H9 (cell line): ENCODE data around the gene PSMA6. TPM values are rescaled to one million over a fixed set of nuclear protein-coding genes. Genes with fewer than 3 reads are reported as not detected.

ENCODE experiments used
- DNase-seq: peaks from one replicate; pipeline ENCODE4 v3.0.0-alpha.2; 2017
- H2AFZ ChIP-seq: one replicate; pipeline ENCODE4 v1.6.1; 2013; ENCODE audit warnings: mild to moderate bottlenecking, low read length, control low read depth, moderate library complexity
- H2AK5ac ChIP-seq: 2 replicates; pipeline ENCODE4 v1.6.1; 2013; ENCODE audit warnings: low read length, control low read depth, mixed read lengths; ENCODE audit not compliant: insufficient read length
- H2BK120ac ChIP-seq: one replicate; pipeline ENCODE4 v1.6.1; 2013; ENCODE audit warnings: low read depth, mild to moderate bottlenecking, low read length, control low read depth, inconsistent platforms; ENCODE audit not compliant: poor library complexity, severe bottlenecking
- H2BK12ac ChIP-seq: 2 replicates; pipeline ENCODE4 v1.6.1; 2013; ENCODE audit warnings: low read length, control low read depth, mixed read lengths, low read depth; ENCODE audit not compliant: insufficient read length
- H2BK15ac ChIP-seq: 2 replicates; pipeline ENCODE4 v1.6.1; 2013; ENCODE audit warnings: low read depth, low read length, control low read depth
- H2BK20ac ChIP-seq: one replicate; pipeline ENCODE4 v1.6.1; 2013; ENCODE audit warnings: low read depth, mild to moderate bottlenecking, low read length, control low read depth, inconsistent platforms; ENCODE audit not compliant: poor library complexity, severe bottlenecking
- H2BK5ac ChIP-seq: 2 replicates; pipeline ENCODE4 v1.6.1; 2013; ENCODE audit warnings: low read length, control low read depth, mixed read lengths; ENCODE audit not compliant: insufficient read length
- H3K14ac ChIP-seq: 2 replicates; pipeline ENCODE4 v1.6.1; 2013; ENCODE audit warnings: low read length, control low read depth; ENCODE audit not compliant: insufficient read depth
- H3K18ac ChIP-seq: 2 replicates; pipeline ENCODE4 v1.6.1; 2013; ENCODE audit warnings: low read depth, mild to moderate bottlenecking, mixed read lengths, low read length, control low read depth; ENCODE audit not compliant: insufficient read length
- H3K23ac ChIP-seq: 2 replicates; pipeline ENCODE4 v1.6.1; 2013; ENCODE audit warnings: low read length, control low read depth, mixed read lengths, low read depth; ENCODE audit not compliant: insufficient read length
- H3K23me2 ChIP-seq: 2 replicates; pipeline ENCODE4 v1.6.1; 2013; ENCODE audit warnings: low read depth, mild to moderate bottlenecking, mixed read lengths, low read length, control low read depth; ENCODE audit not compliant: insufficient read length, poor library complexity, severe bottlenecking
- H3K27ac ChIP-seq: 2 replicates; pipeline ENCODE4 v1.5.1; 2013; ENCODE audit warnings: low read length, control low read depth, mixed read lengths, low read depth; ENCODE audit not compliant: insufficient read length
- H3K27me3 ChIP-seq: 2 replicates; pipeline ENCODE4 v1.6.1; 2013; ENCODE audit warnings: low read length, control low read depth, inconsistent platforms; ENCODE audit not compliant: insufficient read depth
- H3K4ac ChIP-seq: 2 replicates; pipeline ENCODE4 v1.6.1; 2013; ENCODE audit warnings: low read depth, mild to moderate bottlenecking, control low read depth, inconsistent platforms, low read length, moderate library complexity
- H3K4me1 ChIP-seq: 2 replicates; pipeline ENCODE4 v1.6.1; 2013; ENCODE audit warnings: low read length, control low read depth, inconsistent platforms; ENCODE audit not compliant: insufficient read depth
- H3K4me2 ChIP-seq: 2 replicates; pipeline ENCODE4 v1.6.1; 2013; ENCODE audit warnings: low read length, control low read depth, mixed read lengths; ENCODE audit not compliant: insufficient read length, insufficient read depth
- H3K56ac ChIP-seq: 2 replicates; pipeline ENCODE4 v1.6.1; 2013; ENCODE audit warnings: low read depth, mild to moderate bottlenecking, mixed read lengths, low read length, control low read depth; ENCODE audit not compliant: insufficient read length
- H3K79me1 ChIP-seq: 2 replicates; pipeline ENCODE4 v1.6.1; 2013; ENCODE audit warnings: low read depth, mild to moderate bottlenecking, moderate library complexity, low read length, control low read depth, inconsistent platforms; ENCODE audit not compliant: insufficient read depth, poor library complexity, severe bottlenecking
- H3K79me2 ChIP-seq: 2 replicates; pipeline ENCODE4 v1.6.1; 2013; ENCODE audit warnings: low read length, control low read depth, inconsistent platforms; ENCODE audit not compliant: insufficient read depth
- H3K9ac ChIP-seq: 2 replicates; pipeline ENCODE4 v1.6.1; 2013; ENCODE audit warnings: low read length, control low read depth, mixed read lengths; ENCODE audit not compliant: insufficient read length; ENCODE audit errors: extremely low read depth
- H3K9me3 ChIP-seq: one replicate; pipeline ENCODE4 v1.6.1; 2013; ENCODE audit warnings: low read depth, low read length, inconsistent platforms; ENCODE audit not compliant: control insufficient read depth
- H3T11ph ChIP-seq: one replicate; pipeline ENCODE4 v1.6.1; 2013; ENCODE audit warnings: mild to moderate bottlenecking, low read length, control low read depth, inconsistent platforms
- H4K20me1 ChIP-seq: one replicate; pipeline ENCODE4 v1.6.1; 2013; ENCODE audit not compliant: control insufficient read depth, insufficient read length, insufficient read depth
- H4K5ac ChIP-seq: 2 replicates; pipeline ENCODE4 v1.6.1; 2013; ENCODE audit warnings: low read depth, mild to moderate bottlenecking, mixed read lengths, low read length, control low read depth; ENCODE audit not compliant: insufficient read length
- H4K8ac ChIP-seq: replicated peaks from 2 replicates; pipeline ENCODE4 v1.6.1; 2013; ENCODE audit warnings: low read length, control low read depth, mixed read lengths, low read depth; ENCODE audit not compliant: insufficient read length
- H4K91ac ChIP-seq: 2 replicates; pipeline ENCODE4 v1.6.1; 2013; ENCODE audit warnings: low read depth, mild to moderate bottlenecking, moderate library complexity, mixed read lengths, low read length, control low read depth; ENCODE audit not compliant: insufficient read length
- H3K27ac Mint-ChIP-seq, 3 experiments: 2 replicates in 2 of 3; 3 replicates in 1 of 3; pipeline ENCODE4 v1.8.0; 2020 to 2021; ENCODE audit warnings: mixed read lengths in 3 of 3, mild to moderate bottlenecking in 1 of 3, moderate library complexity in 1 of 3
- H3K27me3 Mint-ChIP-seq: 2 replicates; pipeline ENCODE4 v1.8.0; 2021; ENCODE audit warnings: low read depth, mild to moderate bottlenecking, moderate library complexity, mixed read lengths
- H3K36me3 Mint-ChIP-seq, 3 experiments: 2 replicates in 2 of 3; 3 replicates in 1 of 3; pipeline ENCODE4 v1.8.0; 2020 to 2021; ENCODE audit warnings: low read depth in 3 of 3, mixed read lengths in 3 of 3; ENCODE audit not compliant: insufficient read depth in 1 of 3
- H3K4me1 Mint-ChIP-seq, 2 experiments: 2 replicates each; pipeline ENCODE4 v1.8.0; 2020; ENCODE audit warnings: mixed read lengths in 2 of 2
- H3K4me3 Mint-ChIP-seq, 2 experiments: 2 replicates in 1 of 2; 3 replicates in 1 of 2; pipeline ENCODE4 v1.8.0; 2020 to 2021; ENCODE audit warnings: mild to moderate bottlenecking in 2 of 2, mixed read lengths in 2 of 2, moderate library complexity in 1 of 2
- H3K9me3 Mint-ChIP-seq, 2 experiments: 2 replicates in 1 of 2; 3 replicates in 1 of 2; pipeline ENCODE4 v1.8.0; 2020; ENCODE audit warnings: mild to moderate bottlenecking in 2 of 2, mixed read lengths in 2 of 2, moderate library complexity in 1 of 2
- CTCF ChIP-seq: fragments of 200-600 bp; sonication (generic); conservative IDR thresholded peaks from 3 replicates; pipeline ENCODE4 v1.8.0; 2021; ENCODE audit warnings: antibody characterized with exemption, mild to moderate bottlenecking
- WGBS: extraction: QIAGEN DNeasy Blood & Tissue Kit; methylation state at CpG from one replicate; pipeline ENCODE4 v1.1.7; 2013; ENCODE audit warnings: missing lambda C conversion rate, low lambda C conversion rate, mixed read lengths; ENCODE audit not compliant: insufficient read length; ENCODE audit errors: extremely low coverage; 5-methylcytosine and 5-hydroxymethylcytosine counted together
- total RNA-seq: library from RNA; stranded (reverse); gene quantifications from 2 replicates; pipeline ENCODE4 v1.2.1, GENCODE V29; 2021

The PSMA6 gene
- total RNA-seq, 1 experiment from 2014 or later = 255 TPM

- Histone ChIP-seq H3K4me2 (no peak overlapping the region), H3K56ac (no peak overlapping the region), H4K8ac (no peak overlapping the region), H2AK5ac (no peak overlapping the region), H2BK12ac (no peak overlapping the region), H3T11ph (no peak overlapping the region), H3K27ac (no peak overlapping the region), H3K9me3 (no peaks in the 10 kb centered on the region), H2BK5ac (no peak overlapping the region), H3K23me2 (no peaks in the 10 kb centered on the region), H3K23ac (no peak overlapping the region), H4K5ac (no peak overlapping the region), H3K14ac (0 out of 2 replicates have a peak overlapping the region, but pooled peaks have one; percentile 31), H3K4me1 (peaks cover 4% of the 10 kb centered on the region; the same call in 1 of the 2 replicates), H3K18ac (no peak overlapping the region), H2BK15ac (no peak overlapping the region), H2BK20ac (no peak overlapping the region), H3K4ac (no peak overlapping the region), H2AFZ (no peak overlapping the region), H3K79me2 (no peaks in the 10 kb centered on the region), H4K91ac (no peak overlapping the region), H3K27me3 (no peaks in the 10 kb centered on the region), H2BK120ac (no peak overlapping the region), H3K9ac (no peak overlapping the region), H4K20me1 (no peaks in the 10 kb centered on the region), H3K79me1 (no peaks in the 10 kb centered on the region)
- Mint-ChIP-seq H3K4me3 (no peak overlapping the region; a peak in 1 of 5 replicates), H3K9me3 (no peaks in the 10 kb centered on the region; a peak in 1 of 5 replicates), H3K27me3 (no peaks in the 10 kb centered on the region; the same call in 1 of the 2 replicates), H3K36me3 (no peaks in the 10 kb centered on the region), H3K27ac (peak overlapping the region; percentile 68 to 88 (median 77); a peak in 6 of 7 replicates), H3K4me1 (peaks cover 29 to 35% of the 10 kb centered on the region in 2 experiments)
- no CpG with 5 or more reads among the region's 12 CpGs for WGBS
- TF ChIP-seq CTCF = no peak
- no peak for DNase-seq
Observed at GRCh38 chr14:35349496-35350365, 57.5 kb downstream of the PSMA6 start.
